ENCODE measurements around the gene DLGAP3. TPM values are rescaled to one million over a fixed set of nuclear protein-coding genes. Genes with fewer than 3 reads are reported as not detected.

The DLGAP3 gene
- total RNA-seq, 2 donors from 2014 or later, result 0.52 to 2.3 TPM

DNA sequence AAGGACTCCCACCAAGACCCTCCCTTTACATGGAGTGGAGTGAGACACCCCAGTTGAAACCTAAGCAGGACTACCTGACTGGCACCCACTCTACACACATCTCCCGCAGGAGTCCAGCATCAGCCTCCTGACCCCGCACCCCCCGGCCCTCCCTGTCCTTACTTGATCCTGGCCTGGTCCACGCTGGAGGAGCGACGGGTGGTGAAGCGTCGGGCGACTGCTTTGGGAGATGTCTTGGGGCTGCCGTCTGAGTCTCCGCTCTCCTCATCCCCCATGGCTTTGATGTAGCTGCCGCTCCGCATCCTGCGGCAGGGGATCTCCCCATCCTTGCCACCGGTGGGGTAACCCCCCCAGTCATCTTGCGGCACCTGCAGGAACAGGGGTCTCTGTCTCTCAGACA, 29.5 kb downstream of the DLGAP3 start:
- intact Hi-C loops (cut with DNase I), result no loop called here
- Histone ChIP-seq H3K9me3 (no peaks in the 10 kb centered on the region), H3K36me3 (replicated peaks in 1 of 2; ENCODE audit: insufficient read depth in 1 of 2, low read depth in 2 of 2) (no peaks in the 10 kb centered on the region), H3K4me1 (no peaks in the 10 kb centered on the region), H3K27ac (no peak overlapping the region), H3K4me3 (no peak overlapping the region), H3K27me3 (no peaks in the 10 kb centered on the region)
- DNase-seq (no peak), ATAC-seq (no peak)
- TF ChIP-seq, protein P1, sequence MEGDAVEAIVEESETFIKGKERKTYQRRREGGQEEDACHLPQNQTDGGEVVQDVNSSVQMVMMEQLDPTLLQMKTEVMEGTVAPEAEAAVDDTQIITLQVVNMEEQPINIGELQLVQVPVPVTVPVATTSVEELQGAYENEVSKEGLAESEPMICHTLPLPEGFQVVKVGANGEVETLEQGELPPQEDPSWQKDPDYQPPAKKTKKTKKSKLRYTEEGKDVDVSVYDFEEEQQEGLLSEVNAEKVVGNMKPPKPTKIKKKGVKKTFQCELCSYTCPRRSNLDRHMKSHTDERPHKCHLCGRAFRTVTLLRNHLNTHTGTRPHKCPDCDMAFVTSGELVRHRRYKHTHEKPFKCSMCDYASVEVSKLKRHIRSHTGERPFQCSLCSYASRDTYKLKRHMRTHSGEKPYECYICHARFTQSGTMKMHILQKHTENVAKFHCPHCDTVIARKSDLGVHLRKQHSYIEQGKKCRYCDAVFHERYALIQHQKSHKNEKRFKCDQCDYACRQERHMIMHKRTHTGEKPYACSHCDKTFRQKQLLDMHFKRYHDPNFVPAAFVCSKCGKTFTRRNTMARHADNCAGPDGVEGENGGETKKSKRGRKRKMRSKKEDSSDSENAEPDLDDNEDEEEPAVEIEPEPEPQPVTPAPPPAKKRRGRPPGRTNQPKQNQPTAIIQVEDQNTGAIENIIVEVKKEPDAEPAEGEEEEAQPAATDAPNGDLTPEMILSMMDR (IDR thresholded peaks at IDR 0.05), result no peak
- no peak for TF ChIP-seq POLR2A (IDR thresholded peaks at IDR 0.05)
- 84% methylated on average over 14 to 16 of the region's 16 CpGs for WGBS, 2 donors

DNA sequence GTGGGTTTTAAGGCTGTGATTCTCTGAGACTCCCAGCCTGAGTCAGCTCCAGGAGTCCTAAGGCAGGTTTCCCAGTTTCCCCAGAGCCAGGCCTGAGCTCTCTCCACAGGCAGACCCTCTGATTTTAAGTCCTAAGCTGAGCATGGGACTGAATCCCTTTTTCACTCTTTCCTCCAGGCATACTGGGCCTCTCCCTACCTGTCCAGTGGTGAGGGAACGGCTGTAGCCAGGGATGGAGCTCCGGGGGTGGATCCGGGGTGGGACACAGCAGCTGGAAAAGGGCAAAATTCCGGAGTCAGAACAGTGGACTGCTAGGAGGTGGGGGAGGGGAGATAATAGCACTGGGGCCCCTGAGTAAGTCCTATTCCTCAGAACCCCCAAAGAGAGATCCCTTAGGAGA, 30.0 kb downstream of the DLGAP3 start:
- intact Hi-C loops (cut with DNase I), result no loop called here

DNA sequence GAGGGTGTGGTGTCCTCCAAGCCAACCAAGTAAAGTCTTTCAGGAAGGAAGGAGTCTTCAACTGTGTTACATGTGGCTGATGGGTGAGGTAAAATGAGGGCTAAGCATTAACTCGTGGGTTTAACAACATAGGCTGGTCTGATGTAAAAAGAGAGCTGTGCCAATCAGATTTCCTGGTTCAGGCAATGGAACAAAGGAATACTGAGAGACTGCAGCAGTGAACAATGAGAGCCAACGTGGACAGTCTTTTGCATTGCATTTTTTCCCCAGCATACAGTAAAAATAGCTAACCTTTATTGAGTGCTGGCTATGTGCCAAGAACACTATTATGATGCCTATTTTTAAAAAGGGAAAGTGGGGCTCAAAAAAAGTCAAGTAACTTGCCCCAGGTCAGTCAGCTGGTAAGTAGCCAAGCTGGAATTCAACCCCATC, 31.1 kb downstream of the DLGAP3 start:
- Histone ChIP-seq H3K4me1 (no peaks in the 10 kb centered on the region), H3K27ac (no peak overlapping the region), H3K4me3 (no peak overlapping the region), H3K36me3 (replicated peaks in 1 of 2; ENCODE audit: insufficient read depth in 1 of 2, low read depth in 2 of 2) (no peaks in the 10 kb centered on the region), H3K27me3 (no peaks in the 10 kb centered on the region), H3K9me3 (no peaks in the 10 kb centered on the region)
- 17 to 20% methylated on average over 2 of the region's 2 CpGs for WGBS, 2 donors
- TF ChIP-seq, protein P1 (IDR thresholded peaks at IDR 0.05), result no peak
- no peak for TF ChIP-seq POLR2A (IDR thresholded peaks at IDR 0.05)
- DNase-seq (no peak), ATAC-seq (no peak)
- intact Hi-C loops (cut with DNase I), result no loop called here

More for the DNA sequence above, 30.0 kb downstream of the DLGAP3 start:
- Histone ChIP-seq H3K4me3 (no peak overlapping the region), H3K27ac (no peak overlapping the region), H3K9me3 (no peaks in the 10 kb centered on the region), H3K4me1 (no peaks in the 10 kb centered on the region), H3K36me3 (replicated peaks in 1 of 2; ENCODE audit: insufficient read depth in 1 of 2, low read depth in 2 of 2) (no peaks in the 10 kb centered on the region), H3K27me3 (no peaks in the 10 kb centered on the region)
- TF ChIP-seq, protein P1 (IDR thresholded peaks at IDR 0.05), result no peak
- no peak for TF ChIP-seq POLR2A (IDR thresholded peaks at IDR 0.05)
- WGBS, 2 donors, result 85 to 86% methylated on average over 4 of the region's 4 CpGs
- DNase-seq, result no peak
- no peak for ATAC-seq

DNA sequence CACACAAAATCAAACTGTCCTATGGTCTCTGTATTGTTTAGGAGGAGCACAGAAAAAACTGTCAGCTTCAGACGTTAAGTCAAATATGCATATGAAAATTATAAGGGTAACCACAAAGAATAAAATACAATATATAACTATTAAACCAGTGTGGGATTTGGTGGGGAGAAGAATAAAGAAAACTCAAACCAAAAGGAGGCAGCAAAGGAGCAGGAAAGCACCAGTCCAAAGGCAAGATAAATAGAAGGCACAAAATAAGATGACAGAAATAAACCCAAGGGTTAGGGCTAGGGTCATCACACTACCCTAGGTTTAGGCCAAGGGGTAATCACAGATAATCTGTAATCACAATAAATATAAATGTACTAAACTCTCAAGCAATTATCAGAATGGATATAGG, 32.8 kb downstream of the DLGAP3 start:
- 43 to 61% methylated on average over 1 of the region's 1 CpG for WGBS, 2 donors
- intact Hi-C loops (cut with DNase I), result no loop called here
- Histone ChIP-seq H3K9me3 (no peaks in the 10 kb centered on the region), H3K36me3 (replicated peaks in 1 of 2; ENCODE audit: insufficient read depth in 1 of 2, low read depth in 2 of 2) (no peaks in the 10 kb centered on the region), H3K27me3 (no peaks in the 10 kb centered on the region), H3K4me3 (no peak overlapping the region), H3K27ac (no peak overlapping the region), H3K4me1 (no peaks in the 10 kb centered on the region)
- no peak for ATAC-seq
- TF ChIP-seq, protein P1 (IDR thresholded peaks at IDR 0.05), result no peak
- no peak for DNase-seq

DNA sequence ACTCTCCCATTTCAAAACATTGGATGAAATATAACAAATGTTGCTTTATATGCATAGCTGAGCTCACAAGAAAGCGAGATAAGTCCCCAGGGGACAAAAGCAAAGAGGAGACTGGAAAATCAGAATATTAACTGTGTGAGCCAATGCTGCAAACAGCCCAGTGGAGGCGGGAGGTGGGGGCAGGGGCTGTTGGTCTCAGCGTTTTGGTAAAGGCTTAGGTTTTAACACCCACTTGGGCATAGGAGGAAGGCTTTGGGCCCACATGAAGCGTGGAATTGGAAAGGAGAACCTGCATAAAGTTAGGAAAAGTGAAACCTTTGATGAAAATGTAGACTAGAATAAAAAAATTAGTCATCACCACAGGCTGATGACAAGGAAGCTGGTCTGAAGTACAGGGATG, 39.7 kb downstream of the DLGAP3 start:
- WGBS, 2 donors, result 49 to 54% methylated on average over 4 of the region's 4 CpGs
- Histone ChIP-seq H3K4me3 (no peak overlapping the region), H3K9me3 (no peaks in the 10 kb centered on the region), H3K27ac (no peak overlapping the region), H3K27me3 (peaks cover 0 to 12% of the 10 kb centered on the region in 2 donors), H3K4me1 (peaks cover 12% of the 10 kb centered on the region), H3K36me3 (replicated peaks in 1 of 2; ENCODE audit: insufficient read depth in 1 of 2, low read depth in 2 of 2) (no peaks in the 10 kb centered on the region)
- no peak for DNase-seq
- TF ChIP-seq, protein P1 (IDR thresholded peaks at IDR 0.05), result no peak
- TF ChIP-seq POLR2A (IDR thresholded peaks at IDR 0.05), result no peak
- no peak for ATAC-seq
- intact Hi-C loops (cut with DNase I), result no loop called here

Measured in body of pancreas (tissue), 4 donors.